Neural cell (in vitro differentiated cells): Measurements from ENCODE around the gene RNU6-1.

Experiments used
- CTCF ChIP-seq: fragments of 450-650 bp; IDR thresholded peaks from 2 replicates; pipeline ENCODE4 v1.5.1; 2014; ENCODE audit warnings: antibody characterized with exemption, mild to moderate bottlenecking, moderate library complexity; ENCODE audit not compliant: poor library complexity, severe bottlenecking
- EP300 ChIP-seq: fragments of 450-650 bp; conservative IDR thresholded peaks from 2 replicates; pipeline ENCODE4 v1.6.1; 2014; ENCODE audit warnings: antibody characterized with exemption, mild to moderate bottlenecking, moderate library complexity; ENCODE audit not compliant: poor library complexity, severe bottlenecking
- EZH2 ChIP-seq: fragments of 200-600, 300-800 bp; shearing (Covaris generic), sonication (generic); IDR thresholded peaks from 2 replicates; pipeline ENCODE4 v1.6.1; 2014; ENCODE audit warnings: antibody characterized with exemption, low read length, borderline replicate concordance, mild to moderate bottlenecking; ENCODE audit not compliant: insufficient read depth, poor library complexity, severe bottlenecking
- MXI1 ChIP-seq: fragments of 450-650 bp; conservative IDR thresholded peaks from 2 replicates; pipeline ENCODE4 v1.6.1; 2014; ENCODE audit warnings: antibody characterized with exemption, mild to moderate bottlenecking; ENCODE audit not compliant: poor library complexity, severe bottlenecking
- POLR2AphosphoS5 ChIP-seq: IDR thresholded peaks from 2 replicates; pipeline ENCODE4 v1.6.1; 2012
- RAD21 ChIP-seq: fragments of 450-650 bp; conservative IDR thresholded peaks from 2 replicates; pipeline ENCODE4 v1.6.1; 2014; ENCODE audit warnings: antibody characterized with exemption, mild to moderate bottlenecking, moderate library complexity
- REST ChIP-seq: IDR thresholded peaks from 2 replicates; pipeline ENCODE4 v1.6.1; 2012; ENCODE audit warnings: borderline replicate concordance
- SMC3 ChIP-seq: fragments of 450-650 bp; conservative IDR thresholded peaks from 2 replicates; pipeline ENCODE4 v1.6.1; 2014; ENCODE audit warnings: antibody characterized with exemption, mild to moderate bottlenecking, moderate library complexity; ENCODE audit not compliant: poor library complexity
- TAF1 ChIP-seq: IDR thresholded peaks from 2 replicates; pipeline ENCODE4 v1.6.1; 2012; ENCODE audit warnings: low read depth

- TF ChIP-seq REST = no peak
- TF ChIP-seq CTCF = no peak
- TF ChIP-seq TAF1 = no peak
- no peak for TF ChIP-seq POLR2AphosphoS5
- no peak for TF ChIP-seq SMC3
- TF ChIP-seq RAD21 = no peak
- no peak for TF ChIP-seq EP300
- no peak for TF ChIP-seq MXI1
- TF ChIP-seq EZH2 = no peak
Observed at GRCh38 chr15:67869701-67870100, 29.9 kb upstream of the RNU6-1 start.
